H9 (cell line): ENCODE data around the gene BRAF. TPM values are rescaled to one million over a fixed set of nuclear protein-coding genes. Genes with fewer than 3 reads are reported as not detected.

Experiments
- DNase-seq: peaks from one replicate; pipeline ENCODE4 v3.0.0-alpha.2; 2017
- H2AFZ ChIP-seq: one replicate; pipeline ENCODE4 v1.6.1; 2013; ENCODE audit warnings: mild to moderate bottlenecking, low read length, control low read depth, moderate library complexity
- H2AK5ac ChIP-seq: 2 replicates; pipeline ENCODE4 v1.6.1; 2013; ENCODE audit warnings: low read length, control low read depth, mixed read lengths; ENCODE audit not compliant: insufficient read length
- H2BK120ac ChIP-seq: one replicate; pipeline ENCODE4 v1.6.1; 2013; ENCODE audit warnings: low read depth, mild to moderate bottlenecking, low read length, control low read depth, inconsistent platforms; ENCODE audit not compliant: poor library complexity, severe bottlenecking
- H2BK12ac ChIP-seq: 2 replicates; pipeline ENCODE4 v1.6.1; 2013; ENCODE audit warnings: low read length, control low read depth, mixed read lengths, low read depth; ENCODE audit not compliant: insufficient read length
- H2BK15ac ChIP-seq: 2 replicates; pipeline ENCODE4 v1.6.1; 2013; ENCODE audit warnings: low read depth, low read length, control low read depth
- H2BK20ac ChIP-seq: one replicate; pipeline ENCODE4 v1.6.1; 2013; ENCODE audit warnings: low read depth, mild to moderate bottlenecking, low read length, control low read depth, inconsistent platforms; ENCODE audit not compliant: poor library complexity, severe bottlenecking
- H2BK5ac ChIP-seq: 2 replicates; pipeline ENCODE4 v1.6.1; 2013; ENCODE audit warnings: low read length, control low read depth, mixed read lengths; ENCODE audit not compliant: insufficient read length
- H3K14ac ChIP-seq: 2 replicates; pipeline ENCODE4 v1.6.1; 2013; ENCODE audit warnings: low read length, control low read depth; ENCODE audit not compliant: insufficient read depth
- H3K18ac ChIP-seq: 2 replicates; pipeline ENCODE4 v1.6.1; 2013; ENCODE audit warnings: low read depth, mild to moderate bottlenecking, mixed read lengths, low read length, control low read depth; ENCODE audit not compliant: insufficient read length
- H3K23ac ChIP-seq: 2 replicates; pipeline ENCODE4 v1.6.1; 2013; ENCODE audit warnings: low read length, control low read depth, mixed read lengths, low read depth; ENCODE audit not compliant: insufficient read length
- H3K23me2 ChIP-seq: 2 replicates; pipeline ENCODE4 v1.6.1; 2013; ENCODE audit warnings: low read depth, mild to moderate bottlenecking, mixed read lengths, low read length, control low read depth; ENCODE audit not compliant: insufficient read length, poor library complexity, severe bottlenecking
- H3K27ac ChIP-seq: 2 replicates; pipeline ENCODE4 v1.5.1; 2013; ENCODE audit warnings: low read length, control low read depth, mixed read lengths, low read depth; ENCODE audit not compliant: insufficient read length
- H3K27me3 ChIP-seq: 2 replicates; pipeline ENCODE4 v1.6.1; 2013; ENCODE audit warnings: low read length, control low read depth, inconsistent platforms; ENCODE audit not compliant: insufficient read depth
- H3K4ac ChIP-seq: 2 replicates; pipeline ENCODE4 v1.6.1; 2013; ENCODE audit warnings: low read depth, mild to moderate bottlenecking, control low read depth, inconsistent platforms, low read length, moderate library complexity
- H3K4me1 ChIP-seq: 2 replicates; pipeline ENCODE4 v1.6.1; 2013; ENCODE audit warnings: low read length, control low read depth, inconsistent platforms; ENCODE audit not compliant: insufficient read depth
- H3K4me2 ChIP-seq: 2 replicates; pipeline ENCODE4 v1.6.1; 2013; ENCODE audit warnings: low read length, control low read depth, mixed read lengths; ENCODE audit not compliant: insufficient read length, insufficient read depth
- H3K56ac ChIP-seq: 2 replicates; pipeline ENCODE4 v1.6.1; 2013; ENCODE audit warnings: low read depth, mild to moderate bottlenecking, mixed read lengths, low read length, control low read depth; ENCODE audit not compliant: insufficient read length
- H3K79me1 ChIP-seq: 2 replicates; pipeline ENCODE4 v1.6.1; 2013; ENCODE audit warnings: low read depth, mild to moderate bottlenecking, moderate library complexity, low read length, control low read depth, inconsistent platforms; ENCODE audit not compliant: insufficient read depth, poor library complexity, severe bottlenecking
- H3K79me2 ChIP-seq: 2 replicates; pipeline ENCODE4 v1.6.1; 2013; ENCODE audit warnings: low read length, control low read depth, inconsistent platforms; ENCODE audit not compliant: insufficient read depth
- H3K9ac ChIP-seq: 2 replicates; pipeline ENCODE4 v1.6.1; 2013; ENCODE audit warnings: low read length, control low read depth, mixed read lengths; ENCODE audit not compliant: insufficient read length; ENCODE audit errors: extremely low read depth
- H3K9me3 ChIP-seq: one replicate; pipeline ENCODE4 v1.6.1; 2013; ENCODE audit warnings: low read depth, low read length, inconsistent platforms; ENCODE audit not compliant: control insufficient read depth
- H3T11ph ChIP-seq: one replicate; pipeline ENCODE4 v1.6.1; 2013; ENCODE audit warnings: mild to moderate bottlenecking, low read length, control low read depth, inconsistent platforms
- H4K20me1 ChIP-seq: one replicate; pipeline ENCODE4 v1.6.1; 2013; ENCODE audit not compliant: control insufficient read depth, insufficient read length, insufficient read depth
- H4K5ac ChIP-seq: 2 replicates; pipeline ENCODE4 v1.6.1; 2013; ENCODE audit warnings: low read depth, mild to moderate bottlenecking, mixed read lengths, low read length, control low read depth; ENCODE audit not compliant: insufficient read length
- H4K8ac ChIP-seq: replicated peaks from 2 replicates; pipeline ENCODE4 v1.6.1; 2013; ENCODE audit warnings: low read length, control low read depth, mixed read lengths, low read depth; ENCODE audit not compliant: insufficient read length
- H4K91ac ChIP-seq: 2 replicates; pipeline ENCODE4 v1.6.1; 2013; ENCODE audit warnings: low read depth, mild to moderate bottlenecking, moderate library complexity, mixed read lengths, low read length, control low read depth; ENCODE audit not compliant: insufficient read length
- H3K27ac Mint-ChIP-seq, 3 experiments: 2 replicates in 2 of 3; 3 replicates in 1 of 3; pipeline ENCODE4 v1.8.0; 2020 to 2021; ENCODE audit warnings: mixed read lengths in 3 of 3, mild to moderate bottlenecking in 1 of 3, moderate library complexity in 1 of 3
- H3K27me3 Mint-ChIP-seq: 2 replicates; pipeline ENCODE4 v1.8.0; 2021; ENCODE audit warnings: low read depth, mild to moderate bottlenecking, moderate library complexity, mixed read lengths
- H3K36me3 Mint-ChIP-seq, 3 experiments: 2 replicates in 2 of 3; 3 replicates in 1 of 3; pipeline ENCODE4 v1.8.0; 2020 to 2021; ENCODE audit warnings: low read depth in 3 of 3, mixed read lengths in 3 of 3; ENCODE audit not compliant: insufficient read depth in 1 of 3
- H3K4me1 Mint-ChIP-seq, 2 experiments: 2 replicates each; pipeline ENCODE4 v1.8.0; 2020; ENCODE audit warnings: mixed read lengths in 2 of 2
- H3K4me3 Mint-ChIP-seq, 2 experiments: 2 replicates in 1 of 2; 3 replicates in 1 of 2; pipeline ENCODE4 v1.8.0; 2020 to 2021; ENCODE audit warnings: mild to moderate bottlenecking in 2 of 2, mixed read lengths in 2 of 2, moderate library complexity in 1 of 2
- H3K9me3 Mint-ChIP-seq, 2 experiments: 2 replicates in 1 of 2; 3 replicates in 1 of 2; pipeline ENCODE4 v1.8.0; 2020; ENCODE audit warnings: mild to moderate bottlenecking in 2 of 2, mixed read lengths in 2 of 2, moderate library complexity in 1 of 2
- CTCF ChIP-seq: fragments of 200-600 bp; sonication (generic); conservative IDR thresholded peaks from 3 replicates; pipeline ENCODE4 v1.8.0; 2021; ENCODE audit warnings: antibody characterized with exemption, mild to moderate bottlenecking
- WGBS: extraction: QIAGEN DNeasy Blood & Tissue Kit; methylation state at CpG from one replicate; pipeline ENCODE4 v1.1.7; 2013; ENCODE audit warnings: missing lambda C conversion rate, low lambda C conversion rate, mixed read lengths; ENCODE audit not compliant: insufficient read length; ENCODE audit errors: extremely low coverage; 5-methylcytosine and 5-hydroxymethylcytosine counted together
- total RNA-seq: library from RNA; stranded (reverse); gene quantifications from 2 replicates; pipeline ENCODE4 v1.2.1, GENCODE V29; 2021

BRAF gene
- total RNA-seq, 1 experiment from 2014 or later = 32.9 TPM

GRCh38 chr7:140778975-140779374, 145.8 kb downstream of the BRAF start:
- no peak overlapping the region for H3K4me3 Mint-ChIP-seq
- no peaks in the 10 kb centered on the region for H3K79me2 ChIP-seq

More at GRCh38 chr7:140778975-140779374, 145.8 kb downstream of the BRAF start:
- Mint-ChIP-seq H3K36me3 (peaks cover 3 to 25% (median 21%) of the 10 kb centered on the region in 3 experiments; a peak in 6 of 7 replicates), H3K27me3 (no peaks in the 10 kb centered on the region), H3K9me3 (no peaks in the 10 kb centered on the region), H3K4me1 (no peaks in the 10 kb centered on the region), H3K27ac (no peak overlapping the region)
- Histone ChIP-seq H4K20me1 (no peaks in the 10 kb centered on the region), H3K23me2 (no peaks in the 10 kb centered on the region), H3K79me1 (no peaks in the 10 kb centered on the region), H3K56ac (no peak overlapping the region), H2BK5ac (no peak overlapping the region), H3K18ac (no peak overlapping the region), H2AK5ac (no peak overlapping the region), H3K4me2 (no peak overlapping the region), H3K23ac (no peak overlapping the region), H3K4ac (no peak overlapping the region), H4K91ac (no peak overlapping the region), H4K5ac (no peak overlapping the region), H3K9ac (no peak overlapping the region), H3K4me1 (no peaks in the 10 kb centered on the region), H3T11ph (no peak overlapping the region), H4K8ac (no peak overlapping the region), H3K9me3 (no peaks in the 10 kb centered on the region), H2AFZ (no peak overlapping the region), H3K27ac (no peak overlapping the region), H3K27me3 (no peaks in the 10 kb centered on the region), H2BK12ac (no peak overlapping the region), H2BK20ac (no peak overlapping the region), H3K14ac (no peak overlapping the region), H2BK120ac (no peak overlapping the region), H2BK15ac (no peak overlapping the region)
- DNase-seq = no peak
- no peak for TF ChIP-seq CTCF
- no CpG with 5 or more reads among the region's 2 CpGs for WGBS
